GM12873 (cell line): ENCODE measurements around the gene ELP2.

Source experiments
- CTCF ChIP-seq: IDR thresholded peaks from 2 replicates; pipeline ENCODE4 v1.5.1; 2012; ENCODE audit warnings: low read depth, mild to moderate bottlenecking, moderate library complexity, low read length, control low read depth; ENCODE audit not compliant: insufficient read depth; ENCODE audit errors: missing control alignments

ELP2 gene

GRCh38 chr18:36126668-36127067 is 3.0 kb upstream of the ELP2 start:
- TF ChIP-seq CTCF, result no peak

- TF ChIP-seq CTCF, result no peak
Measured at GRCh38 chr18:36127836-36128529, 1.7 kb upstream of the ELP2 start.

DNA sequence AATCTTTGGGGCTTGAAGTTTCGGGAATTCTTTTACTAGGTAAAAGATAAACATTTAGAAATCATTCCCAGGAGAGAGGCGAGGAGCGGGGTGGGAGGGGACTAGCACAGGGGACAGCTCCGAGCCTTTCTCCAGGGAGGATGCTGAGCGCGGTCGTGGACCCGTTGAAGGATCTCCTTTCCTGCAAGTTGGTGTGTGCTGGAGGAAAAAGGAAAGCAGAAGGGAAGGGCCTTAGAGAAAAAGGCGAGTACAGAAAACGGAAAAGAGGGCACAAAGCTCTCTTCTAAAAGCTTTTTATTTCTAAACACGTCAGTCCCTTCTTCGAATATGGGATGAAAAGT is 1.2 kb upstream of the ELP2 start:
- TF ChIP-seq CTCF, result no peak

- no peak for TF ChIP-seq CTCF
Measured at GRCh38 chr18:36128907-36129299, 796 bp upstream of the ELP2 start.

DNA sequence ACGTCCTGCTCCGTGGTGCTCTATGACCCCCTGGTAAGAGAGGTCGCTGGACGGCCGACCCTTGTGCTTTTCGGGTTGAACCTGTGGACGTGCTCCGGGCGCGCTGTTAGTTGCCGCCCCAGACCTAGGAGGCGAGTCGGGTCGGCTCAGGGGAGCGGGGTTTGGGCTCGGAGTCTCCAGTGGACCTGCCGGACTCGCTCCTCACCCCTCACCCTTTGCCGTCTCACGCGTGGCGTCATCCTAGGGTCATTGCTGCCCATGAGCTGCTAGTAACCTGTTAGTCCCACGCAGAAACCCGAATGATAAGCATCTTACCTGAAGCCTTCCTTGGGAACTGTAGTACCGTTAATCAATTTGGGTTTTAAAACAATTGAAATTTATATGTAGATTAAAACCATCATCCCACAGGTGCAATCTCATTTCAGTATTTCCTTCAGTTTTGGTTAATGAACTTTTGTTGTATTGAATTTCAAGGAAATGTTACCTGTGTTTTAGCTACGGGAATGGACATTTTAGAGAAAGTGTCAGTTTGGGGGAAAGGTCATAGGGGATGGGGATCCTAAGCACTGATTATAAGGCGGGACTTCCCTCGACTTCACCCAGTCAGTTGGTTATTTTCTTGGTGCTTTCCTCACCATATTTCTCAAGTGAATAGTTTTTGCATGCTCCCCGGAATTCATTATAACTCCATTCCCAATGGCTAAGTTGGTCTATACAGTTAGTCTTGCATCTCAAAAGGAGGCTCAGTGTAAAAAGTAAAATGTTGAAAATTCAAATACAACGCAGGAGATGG is 536 bp downstream of the ELP2 start:
- no peak for TF ChIP-seq CTCF

DNA sequence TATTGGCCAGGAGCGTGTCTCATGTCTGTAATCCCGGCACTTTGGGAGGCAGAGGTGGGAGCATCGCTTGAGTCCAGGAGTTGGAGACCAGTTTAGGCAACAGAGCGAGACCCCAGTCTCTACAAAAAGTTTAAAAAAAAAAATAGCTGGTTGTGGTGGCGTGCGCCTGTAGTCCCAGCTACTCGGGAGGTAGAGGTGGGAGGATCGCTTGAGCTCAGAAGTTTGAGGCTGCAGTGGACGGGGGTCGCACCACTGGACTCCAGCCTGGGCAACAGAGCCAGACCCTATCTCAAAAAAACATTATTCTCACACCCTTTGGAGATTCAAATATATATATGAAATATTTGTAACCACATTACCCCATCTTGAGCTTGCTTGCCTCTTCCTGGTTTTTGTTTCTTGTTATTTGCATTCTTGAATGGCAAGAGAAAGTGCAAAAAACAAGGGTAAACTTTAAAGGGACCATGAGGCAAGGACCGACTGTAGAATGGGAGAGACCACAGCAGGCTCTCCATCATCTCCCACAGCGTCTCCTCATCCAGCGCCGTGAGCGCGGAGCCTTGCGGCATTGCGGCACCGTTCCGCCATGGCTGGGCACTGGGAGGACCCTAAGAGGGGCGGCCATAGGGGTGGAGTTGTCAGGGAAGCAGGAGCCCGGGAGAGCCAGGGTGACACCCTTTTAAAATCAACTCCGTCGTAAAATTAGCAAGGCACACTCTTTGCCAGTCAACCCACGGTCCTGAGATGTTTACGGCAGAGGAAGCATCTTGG is 1.4 kb downstream of the ELP2 start:
- TF ChIP-seq CTCF, result no peak
